ENCODE results near the gene TEX9. TPM values are rescaled to one million over a fixed set of nuclear protein-coding genes. Genes with fewer than 3 reads are reported as not detected.

TEX9 gene
- polyA plus RNA-seq, 12 donors: 1.5 to 11.8 (median 3.2) TPM; not detected in 1

- DNase-seq: no peak
Observed at GRCh38 chr15:56442354-56442753, 77.1 kb downstream of the TEX9 start.

GRCh38 chr15:56445746-56446145 is 80.5 kb downstream of the TEX9 start:
- no peak for DNase-seq

DNA sequence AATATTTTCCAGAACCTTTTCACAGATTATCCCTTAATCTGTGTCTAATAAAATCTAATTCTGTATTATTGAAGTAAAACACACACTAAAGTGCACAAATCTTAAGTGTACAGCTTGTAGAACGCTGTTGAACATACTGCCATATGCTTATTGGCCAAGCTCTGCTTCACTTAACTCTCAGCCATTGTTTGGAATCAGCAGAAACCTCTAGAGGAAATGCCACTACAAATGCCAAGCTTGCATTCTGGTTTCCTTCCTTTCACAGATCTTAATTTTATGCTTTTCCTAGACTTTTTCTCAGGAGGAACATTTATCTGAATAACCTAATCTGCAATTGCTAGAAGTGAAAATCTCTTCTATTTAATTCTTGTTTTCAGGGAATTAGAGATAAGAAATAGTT is 89.6 kb downstream of the TEX9 start:
- no peak for DNase-seq

DNA sequence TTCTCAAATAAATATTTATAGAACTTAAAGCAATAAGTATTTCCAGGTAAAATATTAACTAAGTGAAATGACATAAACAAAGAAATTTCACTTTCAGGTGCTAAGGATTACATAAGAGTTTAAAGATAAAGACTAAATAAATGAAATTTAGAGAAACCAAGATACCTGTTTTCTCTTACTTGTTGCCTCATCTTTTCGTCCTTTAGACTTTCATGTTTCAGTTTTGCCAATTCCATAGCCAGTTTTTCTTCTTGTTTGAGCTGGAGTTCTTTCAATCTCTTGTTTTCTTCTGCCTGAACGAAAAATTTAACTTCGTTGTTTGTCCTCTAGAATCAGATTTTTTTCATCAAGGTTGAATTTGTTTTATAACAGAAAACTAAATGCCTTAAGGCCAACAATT is 91.0 kb downstream of the TEX9 start:
- DNase-seq: no peak

DNA sequence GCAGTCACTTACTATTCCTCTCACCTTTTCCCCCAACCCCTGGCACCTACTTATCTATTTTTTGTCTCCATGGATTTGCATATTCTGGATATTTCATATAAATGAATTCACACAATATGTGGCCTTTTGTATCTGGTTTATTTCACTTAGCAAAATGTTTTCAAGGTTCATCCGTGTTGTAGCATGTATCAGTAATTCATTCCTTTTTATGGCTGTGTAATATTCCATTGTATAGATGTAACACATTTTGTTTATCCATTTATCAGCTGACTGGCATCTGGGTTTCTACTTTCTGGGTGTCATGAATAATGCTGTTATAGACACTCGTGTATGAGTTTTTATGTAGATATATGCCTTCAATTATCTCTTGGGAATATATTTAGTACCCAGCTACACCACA is 93.9 kb downstream of the TEX9 start:
- no peak for DNase-seq

DNA sequence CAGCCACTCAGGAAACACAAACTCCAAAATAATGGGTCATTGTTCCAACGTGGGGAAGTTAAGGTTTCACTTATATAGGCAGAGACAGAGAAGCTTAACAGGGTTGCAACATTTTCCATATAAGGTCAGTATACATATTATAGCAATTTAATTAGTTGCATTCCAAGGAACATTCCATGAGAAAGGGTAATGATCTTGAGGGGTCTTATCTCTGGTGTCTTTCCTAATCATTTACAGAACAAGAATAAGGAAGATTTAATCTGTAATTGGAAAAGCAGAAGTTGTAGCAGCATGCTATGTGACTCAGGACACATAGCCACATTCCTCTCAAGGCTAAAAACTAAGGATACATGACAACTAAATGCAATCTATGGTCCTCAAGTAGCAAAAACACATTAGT is 94.8 kb downstream of the TEX9 start:
- no peak for DNase-seq

GRCh38 chr15:56460947-56461346 is 95.7 kb downstream of the TEX9 start:
- no peak for DNase-seq

GRCh38 chr15:56464893-56465520 is 99.8 kb downstream of the TEX9 start, which contains the start of gene MNS1:
Gene MNS1, minus strand, starts transcription at chr15:56465137. Its CDS starts 165 bp downstream, at chr15:56464972.
- DNase-seq: peak; percentile 98

DNA sequence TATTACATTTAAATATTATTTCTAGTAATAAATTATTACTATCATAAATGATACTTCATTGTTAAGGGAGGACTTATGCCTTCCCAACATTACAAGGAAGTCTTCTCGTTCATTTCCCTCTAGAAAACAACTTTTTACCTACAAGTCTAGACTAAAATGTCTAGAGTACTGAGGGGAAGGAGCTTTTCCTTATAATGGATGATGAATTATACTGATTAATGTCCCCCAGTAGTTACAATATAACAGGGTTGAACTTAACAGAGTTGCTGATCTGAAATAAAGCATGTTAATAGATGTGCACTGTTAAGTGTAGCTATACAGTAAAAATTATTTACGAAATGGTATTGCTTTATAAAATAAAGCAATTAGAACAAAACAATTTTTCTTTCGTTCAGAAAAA is 102.4 kb downstream of the TEX9 start:
- DNase-seq: no peak

DNA sequence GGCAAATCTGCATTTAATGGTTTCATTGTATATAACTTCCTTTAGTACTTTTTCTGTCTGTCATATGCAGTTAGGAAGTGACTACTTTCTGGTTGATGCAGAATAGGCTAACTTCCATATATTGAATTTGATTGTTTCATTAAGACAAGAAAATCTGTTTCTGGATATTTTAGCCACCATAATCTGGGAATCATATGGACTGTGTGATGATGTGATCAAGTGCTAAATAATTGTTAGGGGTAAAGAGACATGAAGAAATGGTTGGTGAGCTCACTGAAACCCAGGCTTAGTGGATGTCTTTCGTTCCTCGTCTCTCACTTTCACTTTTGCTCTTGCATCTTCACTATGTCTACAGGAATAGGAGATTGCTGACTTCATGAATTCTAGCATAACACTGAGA is 103.2 kb downstream of the TEX9 start:
- DNase-seq: no peak

GRCh38 chr15:56469483-56469882 is 104.3 kb downstream of the TEX9 start:
- DNase-seq: no peak

DNA sequence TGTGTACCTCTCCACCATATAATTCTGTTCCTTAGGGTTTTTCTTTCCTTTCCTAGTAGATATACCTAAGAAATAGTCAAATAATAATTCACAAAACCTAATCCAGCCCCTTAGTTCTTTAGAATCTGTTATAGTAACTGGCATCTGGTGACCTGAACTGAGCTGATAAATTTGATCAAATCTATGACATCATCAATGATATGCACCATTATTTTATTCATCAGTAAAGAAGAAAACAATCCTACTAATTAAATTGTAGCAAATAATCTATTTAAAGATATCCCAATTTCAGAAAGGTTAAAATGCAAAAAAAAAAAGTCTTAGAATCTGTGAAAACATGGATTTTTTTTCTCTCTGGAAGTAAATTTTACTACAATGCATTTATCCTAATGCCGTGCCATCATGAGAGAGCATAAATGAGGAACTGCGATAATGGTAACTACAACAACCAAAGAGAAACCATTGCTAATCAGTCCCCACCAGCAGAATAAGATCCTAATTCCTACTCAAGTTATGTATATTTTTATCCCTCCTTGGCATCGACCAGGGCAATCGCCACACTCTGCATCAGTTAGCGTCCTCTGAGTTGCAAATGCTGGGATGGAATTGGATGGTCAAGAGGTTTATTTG is 106.3 kb downstream of the TEX9 start:
- DNase-seq: no peak

- no peak for DNase-seq
Observed at GRCh38 chr15:56472278-56472677, 107.1 kb downstream of the TEX9 start.

DNA sequence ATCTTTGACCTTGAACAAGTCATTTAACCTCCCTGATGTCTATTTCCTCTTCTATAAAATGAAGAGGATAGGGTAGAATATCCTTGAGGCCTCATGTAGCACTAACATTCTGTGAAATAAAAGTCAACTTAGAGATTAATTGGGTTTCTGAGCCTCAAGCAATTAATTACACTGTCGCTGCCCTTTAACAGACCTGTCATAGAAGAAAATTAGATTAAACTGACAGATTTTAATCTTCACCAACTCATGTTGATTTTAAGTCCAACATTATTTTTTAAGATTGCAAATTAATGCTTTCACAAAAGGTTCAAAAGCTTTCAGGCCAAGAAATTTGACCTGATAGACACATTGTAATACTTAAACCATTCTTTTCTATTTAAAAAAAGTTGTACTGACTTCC is 107.8 kb downstream of the TEX9 start:
- no peak for DNase-seq

GRCh38 chr15:56475351-56475750 is 110.1 kb downstream of the TEX9 start:
- DNase-seq: no peak

Other genes starting within 250 kb of the TEX9 start
- gene RFX7, start 121.5 kb upstream of the TEX9 start, polyA plus RNA-seq (ENCODE audit: insufficient read length in 12 of 12): 10 to 100 TPM in 11 of 12 donors, not detected in 1; 14.2 to 28.2 (median 15.1) TPM
- 10 to 100 TPM in 1 of 12 donors, 1 to 10 TPM in 10, not detected in 1; 5.2 to 13.5 (median 6.7) TPM for gene MNS1, start 99.7 kb downstream of the TEX9 start, polyA plus RNA-seq (ENCODE audit: insufficient read length in 12 of 12)